G401.6 (cell line): ENCODE results near the gene HAND2.

Experiments used
- FAIRE-seq: peaks from 2 replicates; lab custom pipeline; 2012; peaks lifted over from hg19 to GRCh38; lab: Jason Lieb, UNC

HAND2 gene

GRCh38 chr4:173529477-173530325 is at the start of gene HAND2:
Gene HAND2, minus strand, starts transcription at chr4:173530229. Its CDS starts 940 bp downstream, at chr4:173529289.
- no peak for FAIRE-seq

- no peak for FAIRE-seq
These were observed 48.9 kb upstream of the HAND2 start for GRCh38 chr4:173578956-173579355.

- no peak for FAIRE-seq
These were observed 47.9 kb upstream of the HAND2 start for GRCh38 chr4:173577963-173578362.

- no peak for FAIRE-seq
These were observed 45.6 kb upstream of the HAND2 start for GRCh38 chr4:173575482-173576152.

GRCh38 chr4:173573725-173574124 is 43.7 kb upstream of the HAND2 start:
- no peak for FAIRE-seq

- FAIRE-seq, result no peak
These were observed 43.3 kb upstream of the HAND2 start for GRCh38 chr4:173573286-173573685.

GRCh38 chr4:173572493-173573129 is 42.6 kb upstream of the HAND2 start:
- no peak for FAIRE-seq

- FAIRE-seq, result no peak
These were observed 41.6 kb upstream of the HAND2 start for GRCh38 chr4:173571620-173572019.

- no peak for FAIRE-seq
These were observed 35.3 kb upstream of the HAND2 start for GRCh38 chr4:173565281-173565680.

- FAIRE-seq, result no peak
These were observed 34.4 kb upstream of the HAND2 start for GRCh38 chr4:173564461-173564860.

- FAIRE-seq, result no peak
These were observed 30.9 kb upstream of the HAND2 start for GRCh38 chr4:173560896-173561295.

GRCh38 chr4:173556398-173557131 is 26.5 kb upstream of the HAND2 start:
- no peak for FAIRE-seq

GRCh38 chr4:173547889-173548288 is 17.9 kb upstream of the HAND2 start:
- FAIRE-seq, result no peak

- no peak for FAIRE-seq
These were observed 16.7 kb upstream of the HAND2 start for GRCh38 chr4:173546776-173547175.

- no peak for FAIRE-seq
These were observed 15.4 kb upstream of the HAND2 start for GRCh38 chr4:173545440-173545839.

GRCh38 chr4:173543266-173543665 is 13.2 kb upstream of the HAND2 start:
- no peak for FAIRE-seq

GRCh38 chr4:173539986-173540385 is 10.0 kb upstream of the HAND2 start:
- FAIRE-seq, result no peak

- no peak for FAIRE-seq
These were observed 8.9 kb upstream of the HAND2 start for GRCh38 chr4:173538909-173539445.

- FAIRE-seq, result no peak
These were observed 8.3 kb upstream of the HAND2 start for GRCh38 chr4:173538148-173538908.

- no peak for FAIRE-seq
These were observed 7.7 kb upstream of the HAND2 start for GRCh38 chr4:173537613-173538147.

GRCh38 chr4:173536808-173537429 is 6.9 kb upstream of the HAND2 start:
- FAIRE-seq, result no peak
